Sigmoid colon (tissue), 3 donors: Measurements from ENCODE around the gene SAFB.

Experiments
- POLR2A ChIP-seq, 2 donors: fragments of 450-650 bp; IDR thresholded peaks; one replicate each; pipeline ENCODE4 v1.6.1; 2016; ENCODE audit warnings: antibody characterized with exemption in 2 of 2, mild to moderate bottlenecking in 2 of 2, moderate library complexity in 2 of 2
- TF ChIP-seq, protein P1 (sequence below), 4 experiments: fragments of 450-650 bp in 3 of 4; fragments of 200-600 bp in 1 of 4; IDR thresholded peaks; one replicate each; pipeline ENCODE4 v1.5.1; 2016 to 2019; ENCODE audit warnings: antibody characterized with exemption in 4 of 4, mild to moderate bottlenecking in 3 of 4, moderate library complexity in 2 of 4

DNA sequence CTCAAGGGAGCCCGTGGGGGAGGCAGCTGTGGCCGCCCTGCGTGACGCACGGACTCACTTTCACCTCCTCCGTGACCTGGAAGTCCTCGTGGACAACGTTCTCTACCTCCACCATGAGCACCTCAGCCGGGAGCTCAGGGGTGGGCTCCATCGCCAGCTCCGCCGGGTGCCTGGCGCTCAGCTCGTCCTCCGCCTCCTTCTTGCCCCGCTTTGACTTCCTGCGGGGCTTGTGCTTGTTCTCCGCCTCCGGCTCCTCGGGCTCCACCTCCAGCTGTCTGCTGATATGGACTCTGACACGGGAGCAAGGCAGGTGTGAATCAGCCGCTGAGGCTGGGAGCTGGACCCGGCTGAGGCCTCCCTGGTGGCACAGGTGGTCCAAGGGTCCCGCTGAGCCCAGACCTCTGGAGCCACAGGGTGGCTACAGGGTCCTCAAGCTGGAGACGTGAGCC lies 88.9 kb downstream of the SAFB start:
- TF ChIP-seq, protein P1, sequence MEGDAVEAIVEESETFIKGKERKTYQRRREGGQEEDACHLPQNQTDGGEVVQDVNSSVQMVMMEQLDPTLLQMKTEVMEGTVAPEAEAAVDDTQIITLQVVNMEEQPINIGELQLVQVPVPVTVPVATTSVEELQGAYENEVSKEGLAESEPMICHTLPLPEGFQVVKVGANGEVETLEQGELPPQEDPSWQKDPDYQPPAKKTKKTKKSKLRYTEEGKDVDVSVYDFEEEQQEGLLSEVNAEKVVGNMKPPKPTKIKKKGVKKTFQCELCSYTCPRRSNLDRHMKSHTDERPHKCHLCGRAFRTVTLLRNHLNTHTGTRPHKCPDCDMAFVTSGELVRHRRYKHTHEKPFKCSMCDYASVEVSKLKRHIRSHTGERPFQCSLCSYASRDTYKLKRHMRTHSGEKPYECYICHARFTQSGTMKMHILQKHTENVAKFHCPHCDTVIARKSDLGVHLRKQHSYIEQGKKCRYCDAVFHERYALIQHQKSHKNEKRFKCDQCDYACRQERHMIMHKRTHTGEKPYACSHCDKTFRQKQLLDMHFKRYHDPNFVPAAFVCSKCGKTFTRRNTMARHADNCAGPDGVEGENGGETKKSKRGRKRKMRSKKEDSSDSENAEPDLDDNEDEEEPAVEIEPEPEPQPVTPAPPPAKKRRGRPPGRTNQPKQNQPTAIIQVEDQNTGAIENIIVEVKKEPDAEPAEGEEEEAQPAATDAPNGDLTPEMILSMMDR (IDR thresholded peaks at IDR 0.05), result no peak
- no peak for TF ChIP-seq POLR2A (IDR thresholded peaks at IDR 0.05)
